Fibroblast of mammary gland (primary cell): ENCODE results near the gene STK10.

Experiments used
- DNase-seq: peaks from one replicate; pipeline ENCODE4 v3.0.0-alpha.2; 2010; ENCODE audit warnings: low read depth
- H3K4me3 ChIP-seq: 2 replicates; pipeline ENCODE4 v1.5.1; 2011; ENCODE audit warnings: low read depth, mild to moderate bottlenecking, low read length, moderate library complexity; ENCODE audit not compliant: control insufficient read depth
- CTCF ChIP-seq: conservative IDR thresholded peaks from 2 replicates; pipeline ENCODE4 v1.5.1; 2011; ENCODE audit warnings: low read depth, low read length, inconsistent platforms; ENCODE audit not compliant: control insufficient read depth, insufficient read depth

STK10 gene

GRCh38 chr5:172123269-172123692, 64.7 kb downstream of the STK10 start:
- DNase-seq = peak; percentile 85
- H3K4me3 ChIP-seq = no peak overlapping the region
- TF ChIP-seq CTCF = peak; percentile 59

DNA sequence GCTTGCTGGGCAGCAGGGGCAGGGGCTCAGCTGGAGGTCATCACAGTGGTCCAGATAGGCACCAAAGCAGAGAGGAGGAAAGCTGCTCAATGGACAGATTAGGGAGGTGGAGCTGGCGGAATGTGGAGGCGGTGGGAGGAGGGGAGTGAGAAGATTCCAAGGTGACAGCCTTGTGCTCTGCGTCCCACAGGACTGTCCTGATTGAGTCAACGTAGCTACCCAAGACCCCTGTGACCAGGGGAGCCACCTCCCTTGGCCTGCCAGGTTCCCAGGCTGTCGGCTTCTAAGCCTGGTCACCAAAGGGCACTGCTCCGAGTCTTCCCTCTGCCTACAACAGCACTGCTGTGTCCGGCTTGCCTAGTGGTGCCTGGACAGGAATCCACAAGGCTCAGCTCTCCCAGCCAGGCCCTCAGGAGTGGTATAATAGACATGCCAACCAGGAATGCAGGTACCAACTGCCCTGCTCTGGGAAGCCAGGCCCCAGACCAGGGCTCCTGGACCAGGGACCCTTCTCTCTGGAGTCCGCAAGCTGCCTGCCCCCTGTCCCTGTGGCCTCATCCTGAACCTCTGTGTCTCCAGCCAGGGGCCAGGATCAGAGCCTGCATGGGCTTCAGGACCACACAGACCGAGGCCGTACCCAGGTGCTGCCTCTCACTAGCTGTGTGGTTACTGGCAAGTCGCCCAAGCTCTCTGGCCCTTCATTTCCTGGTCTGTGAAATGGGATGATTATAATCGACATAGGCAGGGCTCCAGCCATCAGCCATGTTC, 67.9 kb downstream of the STK10 start:
- no peak for DNase-seq
- TF ChIP-seq CTCF = no peak
- H3K4me3 ChIP-seq = no peak overlapping the region

GRCh38 chr5:172118891-172119290, 69.1 kb downstream of the STK10 start:
- no peak for TF ChIP-seq CTCF
- no peak overlapping the region for H3K4me3 ChIP-seq
- DNase-seq = no peak

DNA sequence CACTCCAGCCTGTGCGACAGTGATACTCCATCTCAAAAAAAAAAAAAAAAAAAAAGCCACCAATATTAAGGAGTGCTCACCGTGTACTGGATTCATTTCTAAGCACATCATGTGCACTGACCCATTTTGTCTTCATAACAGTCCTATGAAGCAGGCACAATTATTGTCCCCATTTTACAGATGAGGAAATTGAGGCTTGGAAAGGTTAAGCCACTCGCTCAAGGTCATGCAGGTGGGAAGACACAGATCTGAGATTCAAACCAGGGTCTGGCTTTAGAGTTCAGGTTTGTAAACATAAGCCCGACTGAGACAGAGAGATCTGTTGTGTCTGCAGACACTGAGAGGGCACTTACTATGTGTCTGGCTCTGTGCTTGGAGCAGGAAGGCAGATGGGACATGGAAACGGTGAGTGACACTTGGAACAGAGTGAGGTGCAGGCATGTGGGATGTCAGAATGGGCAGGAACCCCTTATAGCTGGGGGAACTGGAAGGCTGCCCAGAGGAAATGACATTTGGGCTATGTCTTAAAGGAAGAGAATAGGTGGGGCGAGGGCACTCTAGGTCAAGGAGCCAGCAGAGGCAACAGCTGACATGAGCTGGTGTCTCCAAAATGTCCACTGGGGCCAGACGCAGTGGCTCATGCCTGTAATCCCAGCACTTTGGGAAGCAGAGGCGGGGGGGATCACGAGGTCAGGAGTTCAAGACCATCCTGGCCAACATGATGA, 69.9 kb downstream of the STK10 start:
- no peak overlapping the region for H3K4me3 ChIP-seq
- no peak for TF ChIP-seq CTCF
- no peak for DNase-seq

DNA sequence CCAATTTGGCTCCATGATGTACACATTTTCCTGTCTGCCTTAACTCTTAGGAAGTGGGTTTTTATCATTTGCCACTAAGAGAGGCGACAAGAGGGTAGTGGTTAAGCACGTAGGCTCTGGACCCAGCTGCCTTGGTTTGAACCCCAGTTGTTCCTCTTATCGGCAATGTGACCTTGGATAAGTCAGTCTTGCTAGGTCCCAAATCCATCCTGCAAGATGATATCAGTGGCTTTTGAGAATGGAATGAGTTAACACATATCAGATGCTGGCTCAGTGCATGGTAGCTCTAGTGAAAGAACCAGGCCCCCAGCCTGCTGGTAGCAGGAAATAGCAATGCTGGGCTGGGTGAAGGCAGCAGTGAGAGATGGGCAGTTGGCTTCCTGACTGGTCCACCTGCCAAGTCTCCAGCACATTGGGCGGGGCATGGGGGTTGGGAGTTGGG, 72.5 kb downstream of the STK10 start:
- H3K4me3 ChIP-seq = no peak overlapping the region
- TF ChIP-seq CTCF = no peak
- DNase-seq = no peak

- no peak overlapping the region for H3K4me3 ChIP-seq
- TF ChIP-seq CTCF = no peak
- no peak for DNase-seq
These were observed 73.1 kb downstream of the STK10 start for GRCh38 chr5:172114875-172115422.
